Measurements from ENCODE around the gene MLST8. TPM values are rescaled to one million over a fixed set of nuclear protein-coding genes. Genes with fewer than 3 reads are reported as not detected.

MLST8 gene
- total RNA-seq, 1 experiment from 2014 or later, result 87.6 TPM

DNA sequence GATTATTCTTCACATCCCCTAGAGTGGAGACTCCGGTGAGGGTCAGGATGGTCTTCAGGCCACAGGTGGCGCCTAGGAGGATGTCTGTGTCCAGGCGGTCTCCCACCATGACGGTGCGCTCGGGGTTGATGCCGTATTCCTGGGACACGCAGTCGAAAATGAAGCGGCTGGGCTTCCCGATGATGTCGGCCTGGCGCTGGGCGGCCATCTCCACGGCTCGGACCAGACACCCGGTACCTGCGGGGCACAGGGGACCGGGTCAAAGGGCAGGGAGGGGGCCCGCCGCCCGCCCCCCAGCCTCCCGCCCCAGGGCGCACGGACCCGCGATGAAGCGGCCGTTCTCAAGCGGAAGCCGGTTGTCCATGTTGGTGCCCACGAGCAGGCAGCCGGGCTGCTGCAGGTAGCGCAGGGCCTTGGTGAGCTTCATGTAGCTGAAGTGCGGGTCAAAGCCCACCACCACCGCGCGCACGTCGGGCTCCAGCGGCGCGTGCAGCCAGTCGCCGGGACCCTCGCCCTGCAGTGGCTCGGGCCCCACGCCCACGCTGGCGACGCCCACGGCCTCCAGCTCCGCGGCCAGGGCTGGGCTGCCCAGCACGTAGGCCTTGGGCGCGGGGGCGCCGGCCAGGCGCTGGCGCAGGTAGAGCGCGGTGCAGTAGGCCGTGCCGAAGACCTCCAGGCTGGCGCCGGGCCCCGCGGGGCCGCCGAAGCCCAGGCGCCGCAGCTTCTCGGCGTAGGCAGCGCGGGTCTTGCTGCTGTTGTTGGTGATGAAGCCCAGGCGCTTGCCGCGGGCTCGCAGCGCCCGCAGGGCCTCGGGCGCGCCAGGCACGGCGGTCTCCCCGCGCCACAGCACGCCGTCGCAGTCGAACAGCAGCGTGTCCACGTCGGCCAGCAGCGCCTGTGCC lies 8.8 kb downstream of the MLST8 start:
- H3K27ac Mint-ChIP-seq (ENCODE audit: low read depth, unreplicated experiment), result peak overlapping the region; percentile 33
- TF ChIP-seq, protein P1, sequence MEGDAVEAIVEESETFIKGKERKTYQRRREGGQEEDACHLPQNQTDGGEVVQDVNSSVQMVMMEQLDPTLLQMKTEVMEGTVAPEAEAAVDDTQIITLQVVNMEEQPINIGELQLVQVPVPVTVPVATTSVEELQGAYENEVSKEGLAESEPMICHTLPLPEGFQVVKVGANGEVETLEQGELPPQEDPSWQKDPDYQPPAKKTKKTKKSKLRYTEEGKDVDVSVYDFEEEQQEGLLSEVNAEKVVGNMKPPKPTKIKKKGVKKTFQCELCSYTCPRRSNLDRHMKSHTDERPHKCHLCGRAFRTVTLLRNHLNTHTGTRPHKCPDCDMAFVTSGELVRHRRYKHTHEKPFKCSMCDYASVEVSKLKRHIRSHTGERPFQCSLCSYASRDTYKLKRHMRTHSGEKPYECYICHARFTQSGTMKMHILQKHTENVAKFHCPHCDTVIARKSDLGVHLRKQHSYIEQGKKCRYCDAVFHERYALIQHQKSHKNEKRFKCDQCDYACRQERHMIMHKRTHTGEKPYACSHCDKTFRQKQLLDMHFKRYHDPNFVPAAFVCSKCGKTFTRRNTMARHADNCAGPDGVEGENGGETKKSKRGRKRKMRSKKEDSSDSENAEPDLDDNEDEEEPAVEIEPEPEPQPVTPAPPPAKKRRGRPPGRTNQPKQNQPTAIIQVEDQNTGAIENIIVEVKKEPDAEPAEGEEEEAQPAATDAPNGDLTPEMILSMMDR (IDR thresholded peaks at IDR 0.05; ENCODE audit: unreplicated experiment), result no peak
- DNase-seq (ENCODE audit: unreplicated experiment), result no peak
- peaks cover 18% of the 10 kb centered on the region for H3K4me1 Mint-ChIP-seq (ENCODE audit: insufficient read depth, unreplicated experiment)
- ChIA-PET POLR2A (interaction anchor here (0.6 to 3.3 kb wide), 19 partner anchors 8 to 863 kb away, joined by 3 to 40 read pairs (median 4); partner anchors contain the start of genes CASKIN1, E4F1, ECI1 and MLST8), CTCF (interaction anchor here (0.9 to 1.3 kb wide), 2 partner anchors 37 to 93 kb away, joined by 3 to 4 read pairs; partner anchors contain the start of gene ECI1)
- H3K4me3 Mint-ChIP-seq (ENCODE audit: unreplicated experiment), result peak overlapping the region; percentile 77
- H3K36me3 Mint-ChIP-seq (ENCODE audit: insufficient read depth, unreplicated experiment), result peaks cover 18% of the 10 kb centered on the region
- BruUV-seq (replicated peaks), result TSS peak; percentile 61
- no peaks in the 10 kb centered on the region for H3K9me3 Mint-ChIP-seq (ENCODE audit: unreplicated experiment)
- intact Hi-C loops (cut with micrococcal nuclease), result loop anchor here (5.0 kb wide), 1 partner anchor 62 kb away; no protein-coding TSS in a partner anchor
- no peaks in the 10 kb centered on the region for H3K27me3 Mint-ChIP-seq (ENCODE audit: insufficient read depth, unreplicated experiment)

DNA sequence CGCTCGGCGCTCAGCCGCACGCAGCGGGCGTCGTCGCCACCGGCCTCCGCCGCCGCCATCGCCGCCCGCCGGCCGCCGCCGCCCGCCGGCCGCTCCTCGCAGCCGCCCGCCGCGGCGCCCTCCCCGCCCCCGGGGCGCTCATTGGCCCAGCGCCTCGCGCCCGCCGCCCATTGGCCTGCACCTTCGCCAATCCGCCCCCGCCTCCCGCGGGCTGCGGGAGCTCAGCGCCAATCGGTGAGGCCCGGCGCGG lies 9.4 kb downstream of the MLST8 start, which contains the start of gene PGP:
Gene PGP, minus strand, starts transcription at position 122 of the 250 bp plus-strand sequence. Its CDS starts 63 bp downstream, at position 59.
- DNase-seq (ENCODE audit: unreplicated experiment), result no peak
- ChIA-PET CTCF (interaction anchor here (0.9 to 1.3 kb wide), 2 partner anchors 37 to 93 kb away, joined by 3 to 4 read pairs; partner anchors contain the start of gene ECI1), POLR2A (interaction anchor here (0.6 to 3.3 kb wide), 20 partner anchors 8 to 864 kb away, joined by 3 to 40 read pairs (median 4); partner anchors contain the start of genes CASKIN1, E4F1, ECI1 and MLST8)
- peak within 1 kb of the TSS; percentile 57 for H3K27ac Mint-ChIP-seq (ENCODE audit: low read depth, unreplicated experiment)
- no TSS peak for BruUV-seq (replicated peaks)
- no peaks in the 10 kb centered on the region for H3K9me3 Mint-ChIP-seq (ENCODE audit: unreplicated experiment)
- H3K4me1 Mint-ChIP-seq (ENCODE audit: insufficient read depth, unreplicated experiment), result peaks cover 18% of the 10 kb centered on the region
- H3K4me3 Mint-ChIP-seq (ENCODE audit: unreplicated experiment), result peak within 1 kb of the TSS; percentile 77
- peaks cover 17% of the 10 kb centered on the region for H3K36me3 Mint-ChIP-seq (ENCODE audit: insufficient read depth, unreplicated experiment)
- intact Hi-C loops (cut with micrococcal nuclease), result loop anchor here (5.0 kb wide), 1 partner anchor 62 kb away; no protein-coding TSS in a partner anchor
- H3K27me3 Mint-ChIP-seq (ENCODE audit: insufficient read depth, unreplicated experiment), result no peaks in the 10 kb centered on the region
- TF ChIP-seq, protein P1 (IDR thresholded peaks at IDR 0.05; ENCODE audit: unreplicated experiment), result no peak

DNA sequence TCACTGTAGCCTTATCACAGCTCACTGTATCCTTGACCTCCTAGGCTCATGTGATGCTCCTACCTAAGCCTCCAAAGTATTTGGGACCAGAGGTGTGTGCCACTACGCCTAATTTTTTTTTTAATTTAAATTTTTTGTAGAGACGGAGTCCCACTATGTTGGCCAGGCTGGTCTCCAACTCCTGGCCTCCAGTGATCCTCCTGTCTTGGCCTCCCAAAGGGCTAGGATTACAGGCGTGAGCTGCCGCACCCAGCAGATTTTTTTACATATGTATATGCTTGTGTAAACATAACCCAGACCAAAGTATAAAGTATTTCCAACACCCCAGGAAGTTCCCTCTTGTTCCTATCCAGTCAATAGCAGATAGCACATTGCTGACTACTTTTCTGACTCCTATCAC lies 11.1 kb downstream of the MLST8 start:
- POLR2A ChIA-PET, result interaction anchor here (1.0 to 3.3 kb wide), 6 partner anchors 10 to 302 kb away, joined by 3 to 40 read pairs (median 4); partner anchors contain the start of genes ECI1, MLST8 and TRAF7
- no peaks in the 10 kb centered on the region for H3K9me3 Mint-ChIP-seq (ENCODE audit: unreplicated experiment)
- H3K4me1 Mint-ChIP-seq (ENCODE audit: insufficient read depth, unreplicated experiment), result peaks cover 18% of the 10 kb centered on the region
- BruUV-seq (replicated peaks), result no TSS peak
- DNase-seq (ENCODE audit: unreplicated experiment), result no peak
- peak overlapping the region; percentile 57 for H3K27ac Mint-ChIP-seq (ENCODE audit: low read depth, unreplicated experiment)
- TF ChIP-seq, protein P1 (IDR thresholded peaks at IDR 0.05; ENCODE audit: unreplicated experiment), result no peak
- H3K27me3 Mint-ChIP-seq (ENCODE audit: insufficient read depth, unreplicated experiment), result no peaks in the 10 kb centered on the region
- peaks cover 11% of the 10 kb centered on the region for H3K36me3 Mint-ChIP-seq (ENCODE audit: insufficient read depth, unreplicated experiment)
- peak overlapping the region; percentile 77 for H3K4me3 Mint-ChIP-seq (ENCODE audit: unreplicated experiment)
- intact Hi-C loops (cut with micrococcal nuclease), result no loop called here
- CTCF ChIA-PET, result interaction anchor here (0.6 to 1.3 kb wide), 3 partner anchors 10 to 472 kb away, joined by 3 read pairs; no protein-coding TSS in a partner anchor

All from MCF 10A (cell line).